Measurements from ENCODE around the gene DSC3. TPM values are rescaled to one million over a fixed set of nuclear protein-coding genes. Genes with fewer than 3 reads are reported as not detected.

Gene DSC3
- 56.2 and 60.8 TPM in 2 replicates for total RNA-seq (2022)
- Bru-seq, nascent RNA: percentile 84 among the genes with signal in this experiment
- BruChase-seq, experiment 1, labeled RNA remaining after a 6-hour chase: percentile 91 among the genes with signal in this experiment
- BruChase-seq, experiment 2, labeled RNA remaining after a 2-hour chase: percentile 81 among the genes with signal in this experiment
- long read RNA-seq, full-length matches to known transcripts: 36 of 68 reads
- long read RNA-seq, partial matches to known transcripts: 14 of 68 reads
- long read RNA-seq, other reads (novel, unspliced or antisense): 18 of 68 reads

- POLR2A ChIA-PET: interaction anchor here (0.5 to 9.0 kb wide), 56 partner anchors 10 to 1886 kb away, joined by 3 to 221 read pairs (median 6); partner anchors contain the start of genes DSC2, DSG3 and TRAPPC8
- DNase-seq (ENCODE audit: unreplicated experiment): peak; percentile 93
- Mint-ChIP-seq H3K4me1 (ENCODE audit: insufficient read depth, unreplicated experiment) (peaks cover 45% of the 10 kb centered on the region), H3K27me3 (ENCODE audit: insufficient read depth, unreplicated experiment) (no peaks in the 10 kb centered on the region), H3K4me3 (ENCODE audit: unreplicated experiment) (peak within 1 kb of the TSS; percentile 97), H3K36me3 (ENCODE audit: insufficient read depth, unreplicated experiment) (peaks cover 6% of the 10 kb centered on the region), H3K27ac (ENCODE audit: low read depth, unreplicated experiment) (peak within 1 kb of the TSS; percentile 98), H3K9me3 (ENCODE audit: unreplicated experiment) (no peaks in the 10 kb centered on the region)
- no peak for TF ChIP-seq CTCF (IDR thresholded peaks at IDR 0.05; ENCODE audit: unreplicated experiment)
- CTCF ChIA-PET: interaction anchor here (0.6 to 2.3 kb wide), 6 partner anchors 13 to 406 kb away, joined by 3 to 6 read pairs (median 3); no protein-coding TSS in a partner anchor
- intact Hi-C loops (cut with micrococcal nuclease): loop anchor here (1.0 to 5.0 kb wide), 3 partner anchors 58 to 405 kb away; partner anchors contain the start of gene DSG3
- BruUV-seq (replicated peaks): no TSS peak
Measured at GRCh38 chr18:31042406-31043181, at the start of gene DSC3. TSS of gene DSC3 (minus strand) at chr18:31042742. CDS start at chr18:31042660, 82 bp downstream.

GRCh38 chr18:31091350-31091749, 48.8 kb upstream of the DSC3 start:
- intact Hi-C loops (cut with micrococcal nuclease): no loop called here
- Mint-ChIP-seq H3K9me3 (ENCODE audit: unreplicated experiment) (no peaks in the 10 kb centered on the region), H3K27ac (ENCODE audit: low read depth, unreplicated experiment) (no peak overlapping the region), H3K36me3 (ENCODE audit: insufficient read depth, unreplicated experiment) (peaks cover 26% of the 10 kb centered on the region), H3K4me1 (ENCODE audit: insufficient read depth, unreplicated experiment) (no peaks in the 10 kb centered on the region), H3K4me3 (ENCODE audit: unreplicated experiment) (no peak overlapping the region), H3K27me3 (ENCODE audit: insufficient read depth, unreplicated experiment) (no peaks in the 10 kb centered on the region)
- POLR2A ChIA-PET: no interaction called here
- no peak for TF ChIP-seq CTCF (IDR thresholded peaks at IDR 0.05; ENCODE audit: unreplicated experiment)
- no TSS peak for BruUV-seq (replicated peaks)
- CTCF ChIA-PET: interaction anchor here (0.6 kb wide), 1 partner anchor 1225 kb away, joined by 3 read pairs; no protein-coding TSS in a partner anchor
- no peak for DNase-seq (ENCODE audit: unreplicated experiment)

GRCh38 chr18:31088532-31088931, 46.0 kb upstream of the DSC3 start:
- CTCF ChIA-PET: no interaction called here
- Mint-ChIP-seq H3K36me3 (ENCODE audit: insufficient read depth, unreplicated experiment) (peaks cover 27% of the 10 kb centered on the region), H3K4me1 (ENCODE audit: insufficient read depth, unreplicated experiment) (no peaks in the 10 kb centered on the region), H3K27me3 (ENCODE audit: insufficient read depth, unreplicated experiment) (no peaks in the 10 kb centered on the region), H3K27ac (ENCODE audit: low read depth, unreplicated experiment) (no peak overlapping the region), H3K4me3 (ENCODE audit: unreplicated experiment) (no peak overlapping the region), H3K9me3 (ENCODE audit: unreplicated experiment) (no peaks in the 10 kb centered on the region)
- BruUV-seq (replicated peaks): no TSS peak
- intact Hi-C loops (cut with micrococcal nuclease): no loop called here
- TF ChIP-seq CTCF (IDR thresholded peaks at IDR 0.05; ENCODE audit: unreplicated experiment): no peak
- no peak for DNase-seq (ENCODE audit: unreplicated experiment)
- POLR2A ChIA-PET: interaction anchor here (1.0 to 1.1 kb wide), 2 partner anchors 12 to 14 kb away, joined by 3 read pairs; no protein-coding TSS in a partner anchor

- no peak for DNase-seq (ENCODE audit: unreplicated experiment)
- Mint-ChIP-seq H3K27me3 (ENCODE audit: insufficient read depth, unreplicated experiment) (no peaks in the 10 kb centered on the region), H3K4me3 (ENCODE audit: unreplicated experiment) (no peak overlapping the region), H3K27ac (ENCODE audit: low read depth, unreplicated experiment) (no peak overlapping the region), H3K36me3 (ENCODE audit: insufficient read depth, unreplicated experiment) (peaks cover 19% of the 10 kb centered on the region), H3K4me1 (ENCODE audit: insufficient read depth, unreplicated experiment) (no peaks in the 10 kb centered on the region), H3K9me3 (ENCODE audit: unreplicated experiment) (no peaks in the 10 kb centered on the region)
- TF ChIP-seq CTCF (IDR thresholded peaks at IDR 0.05; ENCODE audit: unreplicated experiment): no peak
- no TSS peak for BruUV-seq (replicated peaks)
- intact Hi-C loops (cut with micrococcal nuclease): no loop called here
- CTCF ChIA-PET: no interaction called here
- POLR2A ChIA-PET: interaction anchor here (1.0 to 1.5 kb wide), 3 partner anchors 20 to 39 kb away, joined by 4 to 8 read pairs (median 5); partner anchors contain the start of gene DSC2
Measured at GRCh38 chr18:31079973-31080372, 37.4 kb upstream of the DSC3 start.
